Measurements from ENCODE around the gene ASXL3. TPM values are rescaled to one million over a fixed set of nuclear protein-coding genes. Genes with fewer than 3 reads are reported as not detected.

The ASXL3 gene
- total and polyA plus RNA-seq, 2 donors (not counting 1 experiment from before 2014, with no cell fraction given) = 0.02 TPM; not detected in 1

- WGBS (ENCODE audit: insufficient coverage) = 91% methylated on average over 20 of the region's 20 CpGs
- POLR2A ChIA-PET = no interaction called here
- H3K27ac ChIP-seq (ENCODE audit: low read length in 2 of 2) = no peak overlapping the region
- H3K27me3 ChIP-seq (replicated peaks in 1 of 4; ENCODE audit: control extremely low read depth in 1 of 4, control insufficient read depth in 3 of 4, insufficient read depth in 4 of 4, low read length in 3 of 4) = no peaks in the 10 kb centered on the region
- no peaks in the 10 kb centered on the region for H4K20me1 ChIP-seq (ENCODE audit: control insufficient read depth, insufficient read depth, low read length, poor library complexity, severe bottlenecking)
- no peak overlapping the region for H3K4me2 ChIP-seq (replicated peaks; ENCODE audit: low read depth, low read length, poor library complexity, severe bottlenecking)
- H3K4me3 Mint-ChIP-seq = no peak overlapping the region
- H3K9ac ChIP-seq (ENCODE audit: low read length) = no peak overlapping the region
- H3K4me1 Mint-ChIP-seq = no peaks in the 10 kb centered on the region
- H3K27me3 Mint-ChIP-seq = no peaks in the 10 kb centered on the region
- intact Hi-C loops (cut with micrococcal nuclease) = no loop called here
- TF ChIP-seq CTCF (IDR thresholded peaks at IDR 0.05) (no peak), EZH2 (IDR thresholded peaks at IDR 0.05; ENCODE audit: borderline replicate concordance, insufficient read depth, low read depth, low read length, poor library complexity, severe bottlenecking) (no peak)
- no peaks in the 10 kb centered on the region for H3K36me3 ChIP-seq (replicated peaks in 1 of 2; ENCODE audit: control extremely low read depth in 1 of 2, control insufficient read depth in 1 of 2, extremely low read depth in 1 of 2, insufficient read depth in 2 of 2, low read length in 1 of 2)
- H3K27ac Mint-ChIP-seq = no peak overlapping the region
- H3K79me2 ChIP-seq (ENCODE audit: control insufficient read depth, insufficient read depth, low read length) = no peaks in the 10 kb centered on the region
- no peaks in the 10 kb centered on the region for H3K4me1 ChIP-seq (ENCODE audit: control insufficient read depth in 2 of 2, insufficient read depth in 2 of 2, low read length in 2 of 2)
- H3K9me3 ChIP-seq (ENCODE audit: control extremely low read depth in 1 of 3, control insufficient read depth in 2 of 3, insufficient read depth in 1 of 3, low read length in 2 of 3) = peaks cover 0 to 3% (median 0%) of the 10 kb centered on the region in 3 donors
- CTCF ChIA-PET = no interaction called here
- no peak overlapping the region for H2AFZ ChIP-seq (ENCODE audit: insufficient read depth, low read depth, low read length, poor library complexity, severe bottlenecking)
- no peak for DNase-seq
- H3K9me3 Mint-ChIP-seq (ENCODE audit: insufficient read depth) = peaks cover 3% of the 10 kb centered on the region
- ATAC-seq (ENCODE audit: low read depth) = no peak
- no peak overlapping the region for H3K4me3 ChIP-seq (ENCODE audit: control extremely low read depth in 1 of 5, extremely low read depth in 1 of 5, insufficient read depth in 1 of 5, low read depth in 2 of 5, low read length in 4 of 5)
These were observed 166.1 kb downstream of the ASXL3 start for GRCh38 chr18:33744032-33744697.

GRCh38 chr18:33745151-33745795 is 167.3 kb downstream of the ASXL3 start:
- ATAC-seq (ENCODE audit: low read depth) (no peak), DNase-seq (no peak)
- Histone ChIP-seq H4K20me1 (ENCODE audit: control insufficient read depth, insufficient read depth, low read length, poor library complexity, severe bottlenecking) (no peaks in the 10 kb centered on the region), H3K4me3 (ENCODE audit: control extremely low read depth in 1 of 5, extremely low read depth in 1 of 5, insufficient read depth in 1 of 5, low read depth in 2 of 5, low read length in 4 of 5) (no peak overlapping the region), H3K4me2 (replicated peaks; ENCODE audit: low read depth, low read length, poor library complexity, severe bottlenecking) (no peak overlapping the region), H3K27ac (ENCODE audit: low read length in 2 of 2) (no peak overlapping the region), H3K79me2 (ENCODE audit: control insufficient read depth, insufficient read depth, low read length) (no peaks in the 10 kb centered on the region), H3K4me1 (ENCODE audit: control insufficient read depth in 2 of 2, insufficient read depth in 2 of 2, low read length in 2 of 2) (no peaks in the 10 kb centered on the region), H3K27me3 (replicated peaks in 1 of 4; ENCODE audit: control extremely low read depth in 1 of 4, control insufficient read depth in 3 of 4, insufficient read depth in 4 of 4, low read length in 3 of 4) (no peaks in the 10 kb centered on the region), H3K9me3 (ENCODE audit: control extremely low read depth in 1 of 3, control insufficient read depth in 2 of 3, insufficient read depth in 1 of 3, low read length in 2 of 3) (peaks cover 0 to 3% (median 0%) of the 10 kb centered on the region in 3 donors), H3K9ac (ENCODE audit: low read length) (no peak overlapping the region), H3K36me3 (replicated peaks in 1 of 2; ENCODE audit: control extremely low read depth in 1 of 2, control insufficient read depth in 1 of 2, extremely low read depth in 1 of 2, insufficient read depth in 2 of 2, low read length in 1 of 2) (no peaks in the 10 kb centered on the region), H2AFZ (ENCODE audit: insufficient read depth, low read depth, low read length, poor library complexity, severe bottlenecking) (no peak overlapping the region)
- ChIA-PET POLR2A (no interaction called here), CTCF (no interaction called here)
- Mint-ChIP-seq H3K9me3 (ENCODE audit: insufficient read depth) (no peaks in the 10 kb centered on the region), H3K4me3 (no peak overlapping the region), H3K27ac (no peak overlapping the region), H3K27me3 (no peaks in the 10 kb centered on the region), H3K4me1 (no peaks in the 10 kb centered on the region)
- intact Hi-C loops (cut with micrococcal nuclease) = no loop called here
- TF ChIP-seq CTCF (IDR thresholded peaks at IDR 0.05) = no peak
- no peak for TF ChIP-seq EZH2 (IDR thresholded peaks at IDR 0.05; ENCODE audit: borderline replicate concordance, insufficient read depth, low read depth, low read length, poor library complexity, severe bottlenecking)
- 91% methylated on average over 8 of the region's 8 CpGs for WGBS (ENCODE audit: insufficient coverage)
